Stimulated activated naive CD8-positive, alpha-beta T cell treated with anti-CD3 and anti-CD28 coated beads, Interleukin-15, amount 100 ng/mL, for 72 hours (primary cell): ENCODE results near the gene ABCC3.

Experiments
- ATAC-seq: fragments of 150-1000 bp; cut with Tn5 transposase; 2 replicates; pipeline ENCODE4 v1.10.0; 2021; ENCODE audit warnings: mild to moderate bottlenecking, moderate library complexity
- DNase-seq, 2 donors: peaks; one replicate each; pipeline ENCODE4 v3.0.0; 2021 to 2022
- H3K27ac Mint-ChIP-seq, 2 donors: one replicate each; pipeline ENCODE4 v1.8.0; 2022; ENCODE audit warnings: mild to moderate bottlenecking in 2 of 2, mixed read lengths in 2 of 2, moderate library complexity in 2 of 2
- H3K27me3 Mint-ChIP-seq: one replicate; pipeline ENCODE4 v1.8.0; 2022; ENCODE audit warnings: mixed read lengths
- H3K4me1 Mint-ChIP-seq: one replicate; pipeline ENCODE4 v1.8.0; 2022; ENCODE audit warnings: mild to moderate bottlenecking, mixed read lengths
- H3K4me3 Mint-ChIP-seq, 2 donors: one replicate each; pipeline ENCODE4 v1.8.0; 2022; ENCODE audit warnings: mild to moderate bottlenecking in 2 of 2, mixed read lengths in 2 of 2, moderate library complexity in 1 of 2
- H3K9me3 Mint-ChIP-seq, 2 donors: one replicate each; pipeline ENCODE4 v1.8.0; 2022; ENCODE audit warnings: mixed read lengths in 2 of 2

The ABCC3 gene

GRCh38 chr17:50619489-50619888 is 15.2 kb upstream of the ABCC3 start:
- H3K27ac Mint-ChIP-seq: no peak overlapping the region
- peaks cover 49% of the 10 kb centered on the region for H3K27me3 Mint-ChIP-seq
- no peak overlapping the region for H3K4me3 Mint-ChIP-seq
- no peaks in the 10 kb centered on the region for H3K9me3 Mint-ChIP-seq
- H3K4me1 Mint-ChIP-seq: peaks cover 5% of the 10 kb centered on the region
- no peak for ATAC-seq
- DNase-seq: no peak

- H3K27ac Mint-ChIP-seq: peak overlapping the region in 1 of 2 donors; percentile 27
- no peak for DNase-seq
- H3K4me1 Mint-ChIP-seq: no peaks in the 10 kb centered on the region
- H3K9me3 Mint-ChIP-seq: no peaks in the 10 kb centered on the region
- H3K4me3 Mint-ChIP-seq: no peak overlapping the region
- H3K27me3 Mint-ChIP-seq: peaks cover 48% of the 10 kb centered on the region
- ATAC-seq: no peak
These were observed 14.4 kb upstream of the ABCC3 start for GRCh38 chr17:50620237-50620636.

DNA sequence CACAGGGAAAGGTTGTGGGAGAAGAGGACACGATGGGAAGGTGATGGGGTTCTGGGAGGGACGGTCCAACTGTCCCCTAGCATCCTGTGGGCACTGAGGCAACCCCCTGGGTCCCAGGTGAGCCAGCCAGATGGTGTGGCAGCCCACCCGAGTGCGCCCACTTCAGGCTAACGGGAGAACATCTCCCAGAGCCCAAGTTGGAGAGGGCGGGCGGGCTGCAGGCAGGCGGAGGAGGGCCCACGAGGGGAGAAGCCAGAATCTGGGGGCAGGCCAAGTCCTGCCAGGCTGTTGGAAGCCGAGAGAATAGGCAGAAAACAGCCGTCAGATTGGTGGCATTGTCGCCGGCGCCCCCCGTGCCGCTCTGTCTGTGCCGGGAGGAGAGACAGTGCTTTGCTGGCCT is 13.8 kb upstream of the ABCC3 start:
- DNase-seq: no peak
- peaks cover 54% of the 10 kb centered on the region for H3K27me3 Mint-ChIP-seq

GRCh38 chr17:50621574-50622031 is 13.1 kb upstream of the ABCC3 start:
- H3K4me3 Mint-ChIP-seq: no peak overlapping the region
- no peak overlapping the region for H3K27ac Mint-ChIP-seq
- H3K9me3 Mint-ChIP-seq: no peaks in the 10 kb centered on the region
- DNase-seq (no peak), ATAC-seq (no peak)
- peaks cover 61% of the 10 kb centered on the region for H3K27me3 Mint-ChIP-seq
- H3K4me1 Mint-ChIP-seq: no peaks in the 10 kb centered on the region

More for the DNA sequence above, 13.8 kb upstream of the ABCC3 start:
- no peak for ATAC-seq
- no peak overlapping the region for H3K4me3 Mint-ChIP-seq
- H3K9me3 Mint-ChIP-seq: no peaks in the 10 kb centered on the region
- no peaks in the 10 kb centered on the region for H3K4me1 Mint-ChIP-seq
- no peak overlapping the region for H3K27ac Mint-ChIP-seq

GRCh38 chr17:50624321-50624934 is 10.3 kb upstream of the ABCC3 start:
- DNase-seq (no peak), ATAC-seq (no peak)
- Mint-ChIP-seq H3K4me1 (peaks cover 10% of the 10 kb centered on the region), H3K27me3 (peaks cover 88% of the 10 kb centered on the region), H3K9me3 (no peaks in the 10 kb centered on the region), H3K27ac (peak overlapping the region in 1 of 2 donors; percentile 76), H3K4me3 (no peak overlapping the region)

DNA sequence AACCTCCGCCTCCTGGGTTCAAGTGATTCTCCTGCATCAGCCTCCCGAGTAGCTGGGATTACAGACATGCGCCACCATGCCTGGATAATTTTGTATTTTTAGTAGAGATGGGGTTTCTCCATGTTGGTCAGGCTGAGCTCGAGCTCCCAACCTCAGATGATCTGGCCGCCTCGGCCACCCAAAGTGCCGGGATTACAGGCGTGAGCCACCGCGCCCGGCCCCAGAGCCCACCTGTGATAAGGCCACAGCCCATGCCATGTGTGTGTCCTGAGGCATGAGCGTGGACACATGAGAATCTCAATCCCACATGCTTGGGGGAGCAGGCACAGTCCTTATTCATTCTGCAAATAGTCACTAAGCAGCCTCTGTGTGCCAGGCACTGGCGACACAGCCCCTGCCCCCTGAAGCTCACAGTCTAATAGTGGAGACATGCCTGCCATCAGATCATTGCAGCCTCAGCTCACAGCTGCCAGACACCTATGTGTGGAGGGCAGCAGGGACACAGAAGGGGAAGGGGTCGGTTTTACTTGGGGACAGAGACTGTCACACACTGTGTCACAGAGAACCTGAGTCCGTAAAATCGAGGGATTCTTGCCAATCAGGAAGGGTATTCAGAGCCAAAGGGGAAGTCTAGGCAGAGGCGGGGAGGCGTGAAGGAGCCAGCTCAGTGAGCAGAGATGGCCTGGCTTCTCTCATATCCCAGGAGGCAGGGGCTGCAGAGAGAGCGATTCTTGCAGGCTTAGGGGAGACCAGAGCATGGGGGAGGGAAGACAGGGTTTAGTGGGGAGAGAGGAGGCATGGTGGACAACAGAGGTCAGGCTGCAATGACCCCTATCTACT is 9.4 kb upstream of the ABCC3 start:
- H3K4me1 Mint-ChIP-seq: peaks cover 10% of the 10 kb centered on the region
- H3K27me3 Mint-ChIP-seq: peaks cover 89% of the 10 kb centered on the region
- H3K4me3 Mint-ChIP-seq: no peak overlapping the region
- no peaks in the 10 kb centered on the region for H3K9me3 Mint-ChIP-seq
- ATAC-seq (no peak), DNase-seq (no peak)
- no peak overlapping the region for H3K27ac Mint-ChIP-seq

- peaks cover 15% of the 10 kb centered on the region for H3K4me1 Mint-ChIP-seq
- H3K27me3 Mint-ChIP-seq: peaks cover 89% of the 10 kb centered on the region
- DNase-seq (peak; percentile 71 to 76), ATAC-seq (peak; percentile 91)
- H3K27ac Mint-ChIP-seq: no peak overlapping the region
- no peak overlapping the region for H3K4me3 Mint-ChIP-seq
- H3K9me3 Mint-ChIP-seq: no peaks in the 10 kb centered on the region
These were observed 8.6 kb upstream of the ABCC3 start for GRCh38 chr17:50626037-50626574.

DNA sequence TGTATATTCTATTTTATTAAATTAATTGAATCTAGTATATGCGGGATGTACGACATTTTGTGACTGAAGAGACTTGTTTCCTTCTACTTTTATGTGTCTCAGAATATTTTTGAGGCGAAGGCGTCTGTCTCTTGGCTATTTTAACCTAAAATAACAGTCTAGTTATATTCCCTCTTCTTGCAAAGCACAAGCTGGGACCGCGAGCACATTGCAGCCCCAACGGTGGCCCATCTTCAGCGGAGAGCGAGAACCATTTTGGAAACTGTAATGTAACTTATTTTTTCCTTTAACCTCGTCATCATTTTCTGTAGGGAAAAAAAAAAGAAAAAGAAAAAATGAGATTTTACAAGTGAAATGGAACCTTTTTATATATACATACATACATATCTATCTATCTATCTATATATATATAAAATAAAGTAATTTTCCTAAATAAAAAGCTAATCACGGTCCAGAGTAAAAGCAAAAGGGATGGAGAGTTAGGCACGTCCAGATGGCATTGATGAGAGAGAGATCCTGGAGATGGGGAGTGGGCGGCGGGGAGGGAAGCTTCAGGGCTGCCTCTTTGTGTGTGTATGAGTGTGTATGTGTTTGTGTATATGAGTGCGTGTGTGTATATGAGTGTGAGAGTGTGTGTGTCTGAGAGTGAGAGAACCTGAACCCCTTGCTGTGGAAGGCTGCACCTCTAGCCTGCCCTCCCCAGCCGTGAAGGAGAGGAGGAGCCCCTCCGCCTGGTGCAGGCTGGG is 7.5 kb upstream of the ABCC3 start:
- no peaks in the 10 kb centered on the region for H3K9me3 Mint-ChIP-seq
- H3K4me3 Mint-ChIP-seq: no peak overlapping the region
- H3K27ac Mint-ChIP-seq: no peak overlapping the region
- H3K27me3 Mint-ChIP-seq: peaks cover 89% of the 10 kb centered on the region
- peaks cover 15% of the 10 kb centered on the region for H3K4me1 Mint-ChIP-seq
- ATAC-seq: no peak
- no peak for DNase-seq

DNA sequence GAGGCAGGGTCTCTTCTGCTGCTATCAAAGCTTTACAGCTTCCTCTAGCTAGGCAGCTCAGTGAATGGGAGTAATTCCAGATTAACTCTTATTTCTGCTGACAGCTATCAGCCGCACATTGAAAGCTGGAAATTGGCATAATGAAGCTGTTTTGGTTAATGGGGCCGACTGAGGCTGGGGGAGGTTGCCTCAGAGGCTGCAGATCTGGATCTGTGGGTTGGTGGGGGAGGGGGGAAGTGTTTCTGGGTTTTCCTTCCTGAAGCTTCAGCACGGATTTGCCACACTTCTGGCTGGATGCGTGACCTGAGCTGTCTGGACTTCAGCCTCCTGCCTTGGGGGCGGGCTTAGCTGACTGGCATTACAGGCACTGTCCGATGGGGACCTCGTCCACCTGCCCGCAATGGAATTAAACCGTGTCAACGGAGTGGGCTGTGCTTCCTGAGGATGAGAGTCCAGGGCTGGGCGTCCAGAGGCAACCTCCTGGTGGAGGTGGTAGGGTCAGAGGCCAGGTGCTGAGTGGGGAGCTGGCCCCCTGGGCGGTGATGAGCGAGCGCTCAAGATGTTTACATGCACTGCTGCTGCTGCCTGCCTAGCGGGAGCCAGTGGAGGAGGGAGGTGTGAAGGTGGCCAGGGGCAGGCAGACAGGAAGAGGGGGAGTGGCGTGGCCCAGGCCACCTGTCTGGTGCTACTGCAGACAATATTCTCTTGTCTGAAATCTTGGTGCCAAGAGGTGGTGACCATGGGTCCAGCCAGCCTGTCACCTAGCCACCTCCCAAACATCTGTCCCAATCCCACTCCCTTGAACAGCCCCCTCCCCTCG is 6.7 kb upstream of the ABCC3 start:
- Mint-ChIP-seq H3K27ac (no peak overlapping the region), H3K4me1 (peaks cover 15% of the 10 kb centered on the region)
- ATAC-seq: no peak

DNA sequence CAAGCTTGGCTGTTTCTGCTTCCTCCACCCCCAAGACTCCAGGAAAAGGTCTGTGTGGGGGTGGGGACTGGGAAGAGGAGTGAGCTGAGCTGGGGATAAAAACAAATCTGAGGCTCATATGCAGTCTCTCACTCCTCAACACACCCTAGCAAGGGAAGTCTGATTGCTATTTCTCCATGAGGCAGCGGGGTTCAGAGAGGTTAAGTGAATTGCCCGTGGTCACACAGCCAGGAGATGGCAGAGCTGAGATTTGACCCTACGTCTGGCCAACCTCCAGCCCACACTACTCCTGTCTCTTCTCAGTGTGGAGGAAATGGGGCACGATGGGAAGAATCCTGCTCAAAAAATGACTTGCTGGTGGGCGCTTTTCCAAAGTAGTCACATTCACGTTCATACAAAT is 4.8 kb upstream of the ABCC3 start:
- no peaks in the 10 kb centered on the region for H3K9me3 Mint-ChIP-seq
- peaks cover 15% of the 10 kb centered on the region for H3K4me1 Mint-ChIP-seq
- no peak for ATAC-seq
- no peak overlapping the region for H3K4me3 Mint-ChIP-seq
- no peak for DNase-seq
- H3K27me3 Mint-ChIP-seq: peaks cover 96% of the 10 kb centered on the region
- H3K27ac Mint-ChIP-seq: no peak overlapping the region

More for the DNA sequence above, 6.7 kb upstream of the ABCC3 start:
- peaks cover 91% of the 10 kb centered on the region for H3K27me3 Mint-ChIP-seq
- H3K9me3 Mint-ChIP-seq: no peaks in the 10 kb centered on the region
- H3K4me3 Mint-ChIP-seq: no peak overlapping the region
- DNase-seq: no peak

- ATAC-seq: peak; percentile 71
- Mint-ChIP-seq H3K9me3 (no peaks in the 10 kb centered on the region), H3K27me3 (peaks cover 93% of the 10 kb centered on the region), H3K4me3 (no peak overlapping the region), H3K4me1 (peaks cover 15% of the 10 kb centered on the region), H3K27ac (no peak overlapping the region)
- DNase-seq: peak; percentile 65 to 66
These were observed 4.0 kb upstream of the ABCC3 start for GRCh38 chr17:50630524-50631194.

GRCh38 chr17:50631195-50631907 is 3.3 kb upstream of the ABCC3 start:
- DNase-seq (no peak), ATAC-seq (no peak)
- Mint-ChIP-seq H3K9me3 (no peaks in the 10 kb centered on the region), H3K27ac (no peak overlapping the region), H3K4me3 (no peak overlapping the region), H3K4me1 (peaks cover 15% of the 10 kb centered on the region), H3K27me3 (peaks cover 93% of the 10 kb centered on the region)

DNA sequence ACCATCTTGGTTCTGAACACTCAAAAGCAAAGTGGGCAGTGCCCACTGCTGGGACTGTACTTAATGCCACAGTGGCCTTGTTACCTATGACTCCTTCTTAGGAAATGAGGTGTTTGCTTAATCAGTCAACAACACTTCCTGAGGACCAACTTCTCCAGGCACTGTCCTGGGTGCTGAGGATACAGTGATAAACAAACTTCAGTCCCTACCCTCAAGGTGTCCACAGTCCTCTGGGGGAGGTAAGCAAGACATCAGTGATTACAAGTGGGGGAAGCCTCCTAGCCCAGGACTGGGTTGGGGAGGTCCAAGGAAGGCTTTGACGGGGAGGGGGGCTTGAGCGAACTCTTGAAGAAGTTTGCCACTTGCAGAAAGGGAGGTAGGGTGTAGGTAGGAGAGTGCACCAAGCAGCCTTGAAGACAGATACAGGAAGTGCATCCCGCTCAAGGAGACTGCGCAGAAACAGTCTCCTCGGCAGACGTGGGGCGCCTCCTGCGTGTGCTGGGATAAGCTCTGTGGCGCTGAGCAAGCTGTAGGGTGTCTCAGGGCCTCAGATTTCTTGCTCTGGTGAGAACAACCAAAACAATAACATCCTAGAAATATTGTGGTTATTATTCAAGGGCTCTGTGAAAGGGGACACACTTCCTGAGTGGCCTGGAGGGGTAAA is 2.6 kb upstream of the ABCC3 start:
- Mint-ChIP-seq H3K4me1 (peaks cover 15% of the 10 kb centered on the region), H3K27ac (no peak overlapping the region), H3K27me3 (peaks cover 93% of the 10 kb centered on the region), H3K4me3 (no peak overlapping the region), H3K9me3 (no peaks in the 10 kb centered on the region)
- no peak for DNase-seq
- no peak for ATAC-seq
